GM18907 (cell line): ENCODE results near the gene PHOSPHO2.

ENCODE experiments used
- ATAC-seq: cut with Tn5 transposase; IDR thresholded peaks from one replicate; pipeline ENCODE4 v1.9.1; 2021; ENCODE audit warnings: mild to moderate bottlenecking, moderate library complexity; ENCODE audit not compliant: unreplicated experiment

Gene PHOSPHO2, protein sequence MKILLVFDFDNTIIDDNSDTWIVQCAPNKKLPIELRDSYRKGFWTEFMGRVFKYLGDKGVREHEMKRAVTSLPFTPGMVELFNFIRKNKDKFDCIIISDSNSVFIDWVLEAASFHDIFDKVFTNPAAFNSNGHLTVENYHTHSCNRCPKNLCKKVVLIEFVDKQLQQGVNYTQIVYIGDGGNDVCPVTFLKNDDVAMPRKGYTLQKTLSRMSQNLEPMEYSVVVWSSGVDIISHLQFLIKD

DNA sequence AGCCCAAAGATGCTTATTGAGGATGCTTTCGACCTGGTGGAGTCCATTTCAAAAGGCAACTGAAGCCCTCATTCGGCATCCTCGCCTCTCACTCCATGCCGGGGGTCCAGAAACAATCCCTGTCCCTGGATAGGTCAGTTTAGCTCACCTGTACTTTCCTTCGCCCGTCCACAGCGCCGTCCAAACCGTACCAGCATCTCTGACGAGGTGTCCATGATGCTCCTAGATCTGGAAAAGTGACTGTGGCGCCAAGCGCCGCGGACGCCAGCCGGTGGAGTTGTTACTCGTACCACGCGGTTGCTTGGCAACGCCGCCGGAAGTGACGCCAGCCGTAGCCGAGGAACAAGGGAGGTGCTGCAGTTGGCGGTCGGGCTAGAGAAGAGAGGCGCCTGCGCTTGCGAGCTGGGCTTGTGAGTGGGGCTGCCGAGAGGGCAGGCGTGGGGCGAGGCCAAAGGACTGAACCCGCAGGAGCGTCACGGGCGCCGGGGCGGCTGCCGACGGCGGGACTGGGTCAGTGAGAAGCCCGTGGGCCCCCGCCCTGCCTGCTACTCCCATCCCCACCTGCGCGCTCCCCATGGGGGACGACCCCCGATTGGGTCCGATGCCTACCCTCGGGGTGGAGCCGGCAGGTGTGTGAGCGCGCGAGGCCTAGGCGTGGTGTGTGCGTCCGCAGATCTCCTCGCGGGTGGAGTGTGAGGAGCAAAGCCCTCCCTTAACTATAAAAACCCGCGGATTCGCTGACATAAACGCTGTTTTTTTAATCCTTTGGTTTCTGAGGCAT is at the start of gene PHOSPHO2, which contains the start of gene CFAP210:
Gene PHOSPHO2, plus strand, starts transcription at position 357 of the 781 bp plus-strand sequence. CDS start 6,503 bp downstream, outside the sequence.
Gene CFAP210, minus strand, starts transcription at position 293 of the 781 bp plus-strand sequence. Its CDS starts 78 bp downstream, at position 215.
- ATAC-seq = peak; percentile 99

DNA sequence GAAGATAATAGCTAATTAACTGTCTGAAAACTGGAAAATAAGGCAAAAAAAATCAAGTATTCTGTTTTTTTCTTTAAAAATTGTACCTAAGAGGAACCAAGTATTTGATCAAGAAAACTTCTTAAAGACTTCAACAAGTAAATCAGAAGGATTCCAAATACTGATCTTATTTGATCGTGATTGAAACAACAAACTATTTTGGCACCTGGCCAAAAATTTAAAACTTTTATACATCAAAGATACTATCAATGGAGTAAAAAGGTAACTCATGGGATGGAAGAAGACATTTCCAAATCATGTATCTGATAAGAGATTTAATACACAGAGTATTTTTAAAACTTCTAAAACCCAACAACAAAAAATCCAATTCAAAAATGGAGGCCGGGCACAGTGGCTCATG is 46.8 kb upstream of the PHOSPHO2 start:
- no peak for ATAC-seq

DNA sequence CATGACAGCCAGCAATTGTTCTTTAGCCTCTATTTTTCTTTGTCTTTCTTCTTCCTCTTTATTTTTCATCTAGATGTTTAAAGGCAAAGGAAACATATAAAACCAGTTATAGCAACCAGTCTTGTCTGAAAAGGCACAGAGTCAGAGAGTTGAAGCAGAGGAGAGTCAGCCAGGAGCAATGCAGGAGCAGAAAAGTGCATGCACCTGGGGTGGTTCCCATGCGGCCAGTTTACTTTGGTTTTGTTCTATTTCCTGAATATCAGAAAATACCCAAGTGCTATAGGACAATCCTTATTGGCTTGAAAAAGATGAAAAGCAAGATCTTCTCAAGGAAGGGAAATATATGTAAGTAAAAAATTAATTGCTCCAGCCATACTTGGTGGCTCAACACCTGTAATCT is 45.0 kb upstream of the PHOSPHO2 start:
- no peak for ATAC-seq

DNA sequence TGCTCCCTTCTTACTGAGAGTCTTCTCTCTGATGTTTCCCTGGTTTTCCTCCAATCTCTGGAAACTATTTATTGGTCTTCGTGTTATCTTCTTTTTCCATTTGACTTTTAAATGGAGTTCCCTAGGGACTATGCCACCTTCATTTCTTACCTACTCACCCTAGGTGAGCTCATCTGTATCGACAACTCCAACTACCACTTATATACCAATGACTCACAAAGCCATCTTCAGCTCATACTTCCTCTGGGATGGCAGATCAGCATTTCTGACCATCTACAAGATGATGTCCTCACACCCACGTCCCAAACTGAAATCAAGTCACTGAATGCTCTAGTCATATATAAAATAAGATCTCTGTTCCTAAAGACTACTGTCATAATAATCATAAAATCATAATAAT is 40.6 kb upstream of the PHOSPHO2 start:
- no peak for ATAC-seq

DNA sequence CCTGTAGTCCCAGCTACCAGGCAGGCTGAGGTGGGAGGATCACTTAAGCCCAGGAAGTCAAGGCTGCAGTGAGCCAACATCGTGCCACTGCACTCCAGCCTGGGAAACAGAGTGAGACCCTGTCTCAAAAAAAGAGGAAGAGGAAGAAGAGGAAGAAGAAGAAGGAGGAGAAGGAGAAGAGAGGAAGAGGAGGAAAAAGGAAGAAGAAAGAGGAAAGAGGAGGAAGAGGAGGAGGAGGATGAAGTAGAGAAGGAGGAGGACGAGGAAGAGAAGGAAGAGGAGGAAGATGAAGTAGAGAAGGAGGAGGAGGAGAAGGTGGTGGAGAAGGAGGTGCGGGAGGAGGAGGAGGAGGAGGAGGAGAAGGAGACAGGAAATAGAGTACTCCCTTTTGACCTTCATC is 38.1 kb upstream of the PHOSPHO2 start:
- no peak for ATAC-seq

DNA sequence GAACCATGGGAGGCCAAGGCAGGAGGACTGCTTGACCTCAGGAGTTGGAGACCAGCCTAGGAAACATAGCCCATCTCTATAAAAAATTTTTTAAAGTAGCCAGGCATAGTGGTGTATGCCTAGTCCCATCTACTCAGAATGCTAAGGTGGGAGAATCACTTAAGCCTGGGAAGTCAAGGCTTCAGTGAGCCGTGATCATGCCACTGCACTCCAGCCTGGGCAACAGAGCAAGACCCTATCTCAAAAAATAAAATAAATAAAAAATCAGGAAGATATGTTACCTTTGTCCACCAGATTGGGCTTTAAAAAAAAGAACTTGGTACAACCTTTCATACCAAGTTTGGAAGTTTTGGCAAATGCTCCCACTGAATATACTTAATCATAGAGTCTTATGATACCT is 35.4 kb upstream of the PHOSPHO2 start:
- ATAC-seq = no peak

DNA sequence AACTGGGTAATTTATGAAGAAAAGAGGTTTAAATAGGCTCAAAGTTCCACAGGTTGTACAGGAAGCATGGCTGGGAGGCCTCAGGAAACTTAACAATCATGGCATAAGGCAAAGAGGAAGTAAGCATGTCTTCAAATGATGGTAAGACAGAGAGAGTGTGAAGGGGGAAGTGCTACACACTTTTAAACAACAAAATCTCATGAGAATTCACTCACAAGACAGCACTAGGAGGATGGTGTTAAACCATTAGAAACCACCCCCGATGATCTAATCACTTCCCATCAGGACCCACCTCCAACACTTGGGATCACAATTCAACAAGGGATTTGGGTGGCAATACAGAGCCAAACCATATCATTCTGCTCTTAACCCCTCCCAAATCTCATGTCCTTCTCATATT is 34.9 kb upstream of the PHOSPHO2 start:
- ATAC-seq = no peak

DNA sequence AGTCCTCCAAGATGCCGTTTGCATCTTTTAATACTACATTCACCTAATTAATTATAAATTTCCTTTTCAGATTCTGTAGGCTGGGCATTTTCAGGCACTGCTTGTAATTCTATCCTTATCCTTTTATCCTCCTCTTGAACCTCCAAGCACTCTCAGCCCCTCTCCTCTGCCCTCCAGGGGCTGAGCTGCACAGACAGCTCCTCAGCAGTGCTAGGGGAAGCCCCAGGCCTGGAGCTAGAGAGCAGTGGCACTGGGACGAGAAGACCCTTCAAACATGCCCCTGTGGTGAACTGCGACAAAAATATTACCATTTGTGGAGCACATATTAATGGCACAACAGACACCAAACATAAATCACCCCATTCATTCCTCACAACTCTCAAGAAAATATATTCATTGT is 33.0 kb upstream of the PHOSPHO2 start:
- ATAC-seq = no peak

DNA sequence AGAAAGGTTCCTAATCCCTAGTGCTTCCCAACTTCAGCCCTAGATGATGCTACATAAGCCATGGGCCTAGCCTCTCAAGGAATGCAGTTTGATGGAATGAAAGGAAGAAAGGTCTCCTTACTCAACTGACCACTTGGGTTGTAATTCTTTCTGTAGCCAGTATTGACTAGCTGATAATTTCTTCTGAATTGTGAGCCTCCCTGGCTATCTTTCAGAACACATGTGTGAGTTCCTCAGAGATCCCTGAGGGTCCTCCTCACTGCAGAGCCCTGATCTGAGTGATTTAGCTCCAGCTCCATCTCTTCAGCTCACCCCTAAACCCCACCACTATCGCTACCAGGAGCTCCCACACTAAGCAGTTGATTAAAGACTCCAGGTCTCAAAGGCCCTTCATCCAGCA is 31.5 kb upstream of the PHOSPHO2 start:
- no peak for ATAC-seq

DNA sequence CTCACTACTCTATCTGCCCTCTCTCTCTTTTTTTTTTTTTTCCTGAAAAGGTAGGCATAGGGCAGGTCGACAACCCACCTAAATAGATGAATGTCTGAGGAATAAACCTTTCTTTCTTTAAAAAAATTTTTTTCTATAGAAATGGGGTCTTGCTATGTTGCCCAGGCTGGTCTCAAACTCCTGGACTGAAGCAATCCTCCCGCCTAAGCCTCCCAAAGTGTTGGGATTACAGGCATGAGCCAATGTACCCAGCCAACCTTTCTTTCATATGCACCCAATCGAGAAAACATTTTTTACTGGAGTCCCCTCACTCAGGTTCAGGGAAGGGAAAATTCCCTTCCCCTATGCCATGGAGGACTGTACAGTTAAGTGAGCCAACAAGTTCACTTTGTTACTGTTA is 31.0 kb upstream of the PHOSPHO2 start:
- ATAC-seq = no peak

DNA sequence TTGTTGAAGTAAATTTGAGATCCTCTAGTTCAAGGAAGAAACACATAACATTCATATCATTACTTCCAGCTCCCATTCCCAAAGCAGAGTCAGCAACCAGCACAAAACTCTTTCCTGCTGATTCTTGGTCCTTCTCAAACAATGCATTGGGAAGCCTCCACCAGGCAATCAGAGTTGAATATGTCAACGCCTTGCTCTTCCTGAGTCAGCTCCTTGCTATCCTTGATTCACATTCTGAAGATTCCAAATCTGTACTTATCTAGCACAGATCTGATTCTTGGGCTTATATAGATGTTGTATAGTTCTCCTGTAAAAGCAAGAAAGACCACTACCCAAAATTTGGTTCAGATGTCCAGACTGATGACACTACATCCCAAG is 29.7 kb upstream of the PHOSPHO2 start:
- ATAC-seq = no peak

DNA sequence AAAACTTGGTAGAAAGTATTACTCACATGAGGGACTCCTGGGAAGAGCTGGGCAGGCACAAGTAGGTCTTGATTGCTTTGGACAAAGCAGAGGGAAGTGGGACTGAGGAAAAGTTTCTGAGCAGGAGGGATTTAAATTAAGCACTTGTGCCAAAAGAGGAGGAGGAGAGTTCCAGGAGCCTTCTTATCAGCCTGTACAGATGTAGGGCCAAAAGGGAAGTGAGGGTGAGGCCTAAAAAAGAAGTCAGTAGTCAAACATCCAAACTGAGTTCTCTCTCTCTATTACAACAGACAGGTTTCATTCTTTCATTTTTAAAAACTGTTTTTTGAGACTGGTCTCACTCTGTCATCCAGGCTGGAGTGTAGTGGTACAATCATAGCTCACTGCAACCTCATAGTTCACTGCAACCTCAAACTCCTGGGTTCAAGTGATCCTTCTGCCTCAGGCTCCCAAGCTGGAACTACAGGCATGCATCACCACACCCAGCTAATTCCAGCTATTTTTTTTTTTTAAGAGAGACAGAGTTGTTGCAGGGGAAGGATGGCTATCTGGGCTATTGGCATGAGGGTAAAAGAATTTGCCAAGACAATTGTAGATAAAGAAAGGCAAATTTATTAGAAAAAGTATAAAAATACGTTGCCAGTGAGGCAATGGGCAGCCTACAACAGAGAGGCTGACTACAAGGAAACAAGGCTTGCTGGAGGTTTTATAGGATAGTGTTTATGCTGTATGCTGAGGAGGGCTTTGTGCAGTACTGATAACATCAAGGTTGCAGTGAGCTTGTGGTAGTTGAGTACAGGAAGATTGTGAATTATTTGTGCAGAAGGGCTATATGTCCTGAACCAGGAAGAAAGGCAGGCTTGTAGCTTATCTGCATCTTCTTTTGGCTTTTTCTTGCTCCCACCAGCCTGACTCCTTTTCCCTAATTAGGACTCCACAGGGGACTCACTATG is 29.0 kb upstream of the PHOSPHO2 start:
- ATAC-seq = no peak

DNA sequence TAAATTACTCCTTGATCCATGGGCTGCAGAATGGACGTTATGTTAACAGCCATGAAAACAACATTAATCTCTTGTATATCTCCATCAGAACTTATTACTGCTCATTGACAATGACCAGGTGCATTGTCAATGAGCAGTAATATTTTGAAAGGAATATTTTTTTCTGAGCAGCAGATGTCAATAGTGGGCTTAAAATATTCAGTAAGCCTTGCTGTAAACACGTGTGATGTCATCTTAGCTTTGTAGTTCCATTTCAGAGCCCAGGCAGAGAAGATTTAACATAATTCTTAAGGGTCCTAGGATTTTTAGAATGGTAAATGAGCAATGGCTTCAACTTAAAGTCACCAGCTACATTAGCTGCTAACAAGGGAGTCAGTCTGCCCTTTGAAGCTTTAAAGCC is 26.7 kb upstream of the PHOSPHO2 start:
- no peak for ATAC-seq

DNA sequence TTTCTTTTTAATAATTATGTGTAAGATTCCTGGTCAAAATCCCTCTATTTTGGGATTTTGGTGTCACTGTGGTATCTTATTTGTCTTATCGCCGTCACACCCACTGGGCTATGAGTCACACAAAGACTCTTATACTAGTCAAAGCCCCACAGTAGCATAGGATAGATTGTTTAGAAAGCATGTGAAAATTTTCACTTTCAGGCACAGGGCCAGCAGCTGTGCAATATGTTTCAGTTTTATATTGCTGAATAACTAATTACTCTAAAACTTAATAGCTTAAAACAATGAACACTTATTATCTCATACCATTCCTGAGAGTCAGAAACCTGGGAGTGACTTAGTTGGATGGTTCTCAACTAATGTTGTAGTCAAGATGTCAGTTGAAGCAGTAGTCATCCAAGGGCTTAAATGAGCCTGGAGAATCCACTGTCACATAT is 24.0 kb upstream of the PHOSPHO2 start:
- ATAC-seq = no peak

DNA sequence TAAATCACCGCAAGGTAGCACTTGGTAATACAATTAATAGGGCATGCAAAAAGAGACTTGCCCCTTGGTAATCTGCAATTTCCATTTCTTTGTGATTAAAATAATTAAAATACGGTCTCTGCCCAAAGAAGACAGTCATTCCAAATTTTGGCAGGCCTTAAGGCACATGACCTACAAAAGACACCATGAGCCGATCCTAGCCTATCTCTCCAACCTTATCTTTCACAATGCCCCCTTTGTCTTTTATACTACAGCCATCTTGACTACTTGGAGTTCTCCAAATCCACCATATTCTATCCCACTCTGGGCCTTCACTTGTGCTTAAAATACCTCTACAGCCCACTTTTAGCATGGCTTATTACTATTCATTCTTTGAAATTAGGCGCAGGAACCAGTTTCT is 23.3 kb upstream of the PHOSPHO2 start:
- no peak for ATAC-seq

DNA sequence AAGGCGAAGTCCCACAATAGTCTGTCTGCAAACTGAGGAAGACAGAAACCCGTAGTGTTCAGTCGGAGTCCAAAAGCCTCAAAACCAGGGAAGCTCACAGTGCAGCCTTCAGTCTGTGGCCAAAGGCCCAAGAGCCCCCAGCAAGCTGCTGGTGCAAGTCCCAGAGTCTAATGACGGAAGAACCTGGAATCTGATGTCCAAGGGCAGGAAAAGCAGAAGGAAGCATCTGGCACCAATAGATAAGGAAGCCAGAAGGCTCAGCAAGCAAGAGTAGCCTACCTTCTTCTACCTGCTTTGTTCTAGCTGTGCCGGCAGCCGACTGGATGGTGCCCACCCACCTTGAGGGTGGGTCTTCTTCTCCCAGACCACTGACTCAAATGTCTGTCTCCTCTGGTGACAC is 21.9 kb upstream of the PHOSPHO2 start:
- ATAC-seq = no peak

DNA sequence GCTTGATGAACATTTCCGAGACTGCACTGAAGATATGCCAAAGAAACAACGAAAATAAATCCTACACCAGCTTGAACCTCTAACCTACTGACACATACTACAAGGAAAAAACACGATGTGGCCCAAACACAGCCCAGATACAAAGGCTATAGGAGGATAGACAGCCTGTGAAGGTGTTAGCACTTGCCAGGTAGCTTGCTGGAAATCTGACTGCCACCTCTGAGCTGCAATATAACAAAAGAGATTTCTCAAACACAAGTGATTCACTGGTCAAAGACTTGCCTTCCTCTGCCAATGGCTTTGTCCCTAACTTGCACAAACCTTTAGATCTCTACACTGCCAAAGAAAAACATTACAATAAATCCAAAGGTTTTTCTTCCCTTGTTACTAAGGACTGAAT is 21.2 kb upstream of the PHOSPHO2 start:
- ATAC-seq = no peak

DNA sequence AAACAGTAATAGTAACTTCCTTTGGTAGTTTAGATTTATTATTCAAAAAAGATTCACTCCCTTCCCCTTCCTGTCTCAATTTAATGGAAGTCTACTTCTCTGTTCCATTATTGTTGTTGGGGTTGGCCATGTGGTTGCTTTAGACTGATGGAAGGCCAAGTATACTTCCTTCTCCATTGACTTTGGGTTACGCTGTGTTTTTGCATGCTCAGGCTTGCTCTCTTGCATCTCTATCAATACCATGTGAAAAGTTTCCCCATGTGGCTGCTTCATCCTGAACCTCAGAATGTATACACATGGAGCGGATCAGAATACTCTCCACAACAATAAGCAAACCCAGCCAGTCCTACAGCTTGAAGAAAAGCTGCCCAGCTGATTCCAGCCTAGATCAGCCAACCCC is 20.3 kb upstream of the PHOSPHO2 start:
- no peak for ATAC-seq

DNA sequence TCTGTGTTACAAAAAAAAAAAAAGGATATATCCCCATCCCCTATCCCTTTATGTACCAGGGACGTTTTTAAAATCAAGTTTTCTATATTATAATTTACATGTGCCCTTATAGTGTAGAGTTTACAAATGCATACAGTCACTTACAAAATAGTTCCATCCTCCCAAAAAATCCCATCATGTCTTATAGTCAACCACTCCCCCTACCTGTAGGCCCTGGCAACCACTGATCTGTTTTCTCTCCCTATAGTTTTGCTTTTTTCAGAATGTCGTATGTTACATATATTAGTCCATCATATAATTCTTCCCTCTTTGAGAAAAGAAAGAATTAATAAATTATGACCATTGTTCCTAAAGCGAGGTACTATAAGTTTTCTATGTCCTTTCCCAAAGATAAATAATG is 17.9 kb upstream of the PHOSPHO2 start:
- no peak for ATAC-seq

DNA sequence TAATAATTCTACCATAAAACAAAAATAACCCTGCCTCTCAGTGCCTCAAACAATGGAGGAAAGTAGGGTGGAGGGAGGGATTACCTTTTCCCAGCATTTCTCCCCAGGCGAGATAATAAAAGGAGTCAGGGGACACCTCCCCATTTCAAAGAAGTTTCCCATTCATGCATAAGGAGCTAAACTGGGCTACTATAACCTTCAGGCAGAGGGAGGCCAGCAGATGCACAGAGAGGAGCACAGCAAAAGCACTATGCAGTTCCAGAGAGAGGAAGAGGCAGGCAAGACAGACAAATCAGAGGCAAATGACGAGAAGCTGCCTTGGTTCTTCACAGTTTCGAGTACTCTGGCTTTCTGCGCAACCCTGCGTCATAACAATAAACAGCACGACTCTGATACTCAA is 17.4 kb upstream of the PHOSPHO2 start:
- no peak for ATAC-seq

DNA sequence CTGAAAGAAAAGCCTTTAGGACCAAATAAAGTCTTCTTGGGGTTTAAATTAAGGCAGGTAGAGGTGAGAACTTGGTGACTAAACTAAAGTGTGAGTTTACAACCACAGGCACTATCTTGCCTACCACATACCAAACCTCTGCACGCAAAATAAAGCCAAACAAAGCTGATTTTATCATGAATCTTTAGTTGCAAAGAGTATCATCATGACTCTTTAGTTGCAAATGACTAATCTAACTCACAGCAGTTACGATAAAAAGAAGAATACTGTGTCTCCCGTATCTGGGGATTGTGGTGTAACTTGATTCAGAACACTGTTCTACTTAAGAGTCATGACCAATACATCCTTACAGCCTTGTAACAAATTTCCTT is 11.2 kb upstream of the PHOSPHO2 start:
- ATAC-seq = no peak
